HepG2 (cell line): ENCODE measurements around the gene ZFPM1. TPM values are rescaled to one million over a fixed set of nuclear protein-coding genes. Genes with fewer than 3 reads are reported as not detected.

Experiments used
- AHDC1 ChIP-seq: sonication (generic); formaldehyde crosslinking; IDR thresholded peaks from 2 replicates; pipeline ENCODE4 v1.5.1; 2020; ENCODE audit warnings: mild to moderate bottlenecking, missing genetic modification reagents, borderline replicate concordance
- DPF2 ChIP-seq: sonication (generic); formaldehyde crosslinking; IDR thresholded peaks from 2 replicates; pipeline ENCODE4 v1.4.0; 2020; ENCODE audit warnings: mild to moderate bottlenecking, low read depth, missing genetic modification reagents, borderline replicate concordance
- DZIP1 ChIP-seq: sonication (generic); formaldehyde crosslinking; IDR thresholded peaks from 2 replicates; pipeline ENCODE4 v1.5.0; 2020; ENCODE audit warnings: mild to moderate bottlenecking, missing genetic modification reagents
- E2F1 ChIP-seq: sonication (generic); formaldehyde crosslinking; IDR thresholded peaks from 2 replicates; pipeline ENCODE4 v1.5.0; 2020; ENCODE audit warnings: missing genetic modification reagents
- GFI1 ChIP-seq: sonication (generic); formaldehyde crosslinking; IDR thresholded peaks from 2 replicates; pipeline ENCODE4 v1.5.0; 2020; ENCODE audit warnings: missing genetic modification reagents, mild to moderate bottlenecking, borderline replicate concordance
- HNF4G ChIP-seq, 2 experiments: sonication (generic) in 1 of 2; formaldehyde crosslinking in 1 of 2; IDR thresholded peaks; 2 replicates each; pipeline versions ENCODE4 v1.4.0 to v1.6.1; 2011 to 2020; ENCODE audit warnings: borderline replicate concordance in 2 of 2, low read depth in 2 of 2, mild to moderate bottlenecking in 2 of 2, low read length in 1 of 2, missing genetic modification reagents in 1 of 2, moderate library complexity in 1 of 2
- IRF2 ChIP-seq: IDR thresholded peaks from 2 replicates; pipeline ENCODE4 v1.6.1; 2018; ENCODE audit warnings: missing genetic modification reagents, missing compliant biosample characterization
- KLF12 ChIP-seq: sonication (generic); formaldehyde crosslinking; IDR thresholded peaks from 2 replicates; pipeline ENCODE4 v1.4.0; 2020; ENCODE audit warnings: missing genetic modification reagents, borderline replicate concordance
- MLLT10 ChIP-seq: sonication (generic); formaldehyde crosslinking; IDR thresholded peaks from 2 replicates; pipeline ENCODE4 v1.4.0; 2020; ENCODE audit warnings: missing genetic modification reagents
- NFKBIZ ChIP-seq: IDR thresholded peaks from 2 replicates; pipeline ENCODE4 v1.6.1; 2018; ENCODE audit warnings: missing genetic modification reagents, missing compliant biosample characterization
- NR1H2 ChIP-seq: sonication (generic); formaldehyde crosslinking; IDR thresholded peaks from 2 replicates; pipeline ENCODE4 v1.8.1; 2022; ENCODE audit warnings: low read depth, missing genetic modification reagents, borderline replicate concordance
- RCOR2 ChIP-seq: IDR thresholded peaks from 2 replicates; pipeline ENCODE4 v1.6.1; 2016; ENCODE audit warnings: missing biosample characterization, missing genetic modification reagents
- SAP130 ChIP-seq: IDR thresholded peaks from 2 replicates; pipeline ENCODE4 v1.6.1; 2016; ENCODE audit warnings: low read depth
- SMARCE1 ChIP-seq: fragments of 450-650 bp; IDR thresholded peaks from 2 replicates; pipeline ENCODE4 v1.6.1; 2017; ENCODE audit warnings: borderline replicate concordance
- SMC3 ChIP-seq: IDR thresholded peaks from 2 replicates; pipeline ENCODE4 v1.6.1; 2011; ENCODE audit warnings: low read length, improper control_type of control experiment
- ZNF547 ChIP-seq: sonication (generic); formaldehyde crosslinking; IDR thresholded peaks from 2 replicates; pipeline ENCODE4 v1.5.1; 2020; ENCODE audit warnings: mild to moderate bottlenecking, missing genetic modification reagents
- ZNF552 ChIP-seq: sonication (generic); formaldehyde crosslinking; IDR thresholded peaks from 2 replicates; pipeline ENCODE4 v1.9.0; 2022; ENCODE audit warnings: missing genetic modification reagents, mild to moderate bottlenecking, borderline replicate concordance
- ZNF713 ChIP-seq: sonication (generic); formaldehyde crosslinking; IDR thresholded peaks from 2 replicates; pipeline ENCODE4 v1.4.0; 2020; ENCODE audit warnings: mild to moderate bottlenecking, missing genetic modification reagents
- ZNF720 ChIP-seq: sonication (generic); formaldehyde crosslinking; IDR thresholded peaks from 2 replicates; pipeline ENCODE4 v1.4.0; 2020; ENCODE audit warnings: missing genetic modification reagents
- polyA plus RNA-seq, 8 experiments: library from polyadenylated mRNA; depleted of rRNA in 3 of 8; stranded (reverse) in 7 of 8; unstranded in 1 of 8; fragments of >200 nt; fragmentation: Illumina TruSeq in 4 of 8; extraction: Trizol in 4 of 8; gene quantifications; 2 replicates each; pipeline versions ENCODE4 v1.2.1 to v1.2.3, GENCODE V29; 2011 to 2016; ENCODE audit warnings: low read depth in 4 of 8, missing spikeins in 1 of 8, mixed read lengths in 1 of 8; ENCODE audit not compliant: insufficient read depth in 1 of 8
- total RNA-seq, 5 experiments: library from RNA; depleted of rRNA; stranded (reverse); fragments of >200 nt; fragmentation: Illumina TruSeq; extraction: Trizol; gene quantifications; 2 replicates each; pipeline ENCODE4 v1.2.3, GENCODE V29; 2016; ENCODE audit warnings: low read depth in 1 of 5

ZFPM1 gene
- total and polyA plus RNA-seq, 2 of the 13 experiments (the other 11 are each of a cell fraction or from before 2014, with no cell fraction given) = 1.3 to 3.8 TPM

- TF ChIP-seq HNF4G (IDR thresholded peaks at IDR 0.05; ENCODE audit: borderline replicate concordance, low read depth, low read length) (peak; percentile 50; the same call in 1 of the 2 replicates), HNF4G (CRISPR knock-in tag; IDR thresholded peaks at IDR 0.05; ENCODE audit: borderline replicate concordance, low read depth) (peak; percentile 79; the same call in 1 of the 2 replicates), ZNF547 (CRISPR knock-in tag) (0 out of 2 replicates have a peak, but pooled peaks have one; percentile 21), SAP130 (CRISPR knock-in tag) (peak; percentile 52; the same call in 1 of the 2 replicates), AHDC1 (no peak; the same call in 1 of the 2 replicates), NR1H2 (CRISPR knock-in tag) (no peak; the same call in 1 of the 2 replicates), MLLT10 (CRISPR knock-in tag) (no peak), SMC3 (0 out of 2 replicates have a peak, but pooled peaks have one; percentile 3), RCOR2 (CRISPR knock-in tag) (peak; percentile 69), IRF2 (no peak), GFI1 (peak; percentile 54; the same call in 1 of the 2 replicates), E2F1 (peak; percentile 28; the same call in 1 of the 2 replicates), ZNF552 (peak; percentile 81; the same call in 1 of the 2 replicates), ZNF713 (CRISPR knock-in tag) (0 out of 2 replicates have a peak, but pooled peaks have one; percentile 20), DZIP1 (CRISPR knock-in tag) (peak; percentile 78; the same call in 1 of the 2 replicates), KLF12 (peak; percentile 51; the same call in 1 of the 2 replicates), ZNF720 (CRISPR knock-in tag) (no peak), DPF2 (CRISPR knock-in tag) (0 out of 2 replicates have a peak, but pooled peaks have one; percentile 32), NFKBIZ (CRISPR knock-in tag) (0 out of 2 replicates have a peak, but pooled peaks have one; percentile 3), SMARCE1 (no peak)
These were observed 50.9 kb downstream of the ZFPM1 start (continued) for GRCh38 chr16:88503771-88504488.
